ENCODE results near the gene TMEM151B. TPM values are rescaled to one million over a fixed set of nuclear protein-coding genes. Genes with fewer than 3 reads are reported as not detected.

Gene TMEM151B
- total and polyA plus RNA-seq, 9 of the 15 experiments (the other 6 are each of a cell fraction or from before 2014, with no cell fraction given), result not detected

- TF ChIP-seq, protein P1, sequence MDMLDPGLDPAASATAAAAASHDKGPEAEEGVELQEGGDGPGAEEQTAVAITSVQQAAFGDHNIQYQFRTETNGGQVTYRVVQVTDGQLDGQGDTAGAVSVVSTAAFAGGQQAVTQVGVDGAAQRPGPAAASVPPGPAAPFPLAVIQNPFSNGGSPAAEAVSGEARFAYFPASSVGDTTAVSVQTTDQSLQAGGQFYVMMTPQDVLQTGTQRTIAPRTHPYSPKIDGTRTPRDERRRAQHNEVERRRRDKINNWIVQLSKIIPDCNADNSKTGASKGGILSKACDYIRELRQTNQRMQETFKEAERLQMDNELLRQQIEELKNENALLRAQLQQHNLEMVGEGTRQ (CRISPR knock-in tag; IDR thresholded peaks at IDR 0.05), result no peak
- TF ChIP-seq KLF10 (CRISPR knock-in tag; IDR thresholded peaks at IDR 0.05) (no peak), TARDBP (IDR thresholded peaks at IDR 0.05) (no peak), NCOA6 (IDR thresholded peaks at IDR 0.05) (no peak), ZNF583 (CRISPR knock-in tag; IDR thresholded peaks at IDR 0.05) (no peak), CHD2 (IDR thresholded peaks at IDR 0.05; ENCODE audit: low read depth, low read length) (peak; percentile 20; the same call in 1 of the 2 replicates), NFE2L1 (tag; IDR thresholded peaks at IDR 0.05; ENCODE audit: borderline replicate concordance, low read depth) (no peak), MTA2 (IDR thresholded peaks at IDR 0.05; ENCODE audit: low read depth) (no peak), RERE (CRISPR knock-in tag; IDR thresholded peaks at IDR 0.05; ENCODE audit: borderline replicate concordance) (no peak), ZNF518B (CRISPR knock-in tag; IDR thresholded peaks at IDR 0.05) (no peak), OTX1 (CRISPR knock-in tag; IDR thresholded peaks at IDR 0.05) (no peak), EWSR1 (IDR thresholded peaks at IDR 0.05; ENCODE audit: borderline replicate concordance, low read depth, partially characterized antibody) (no peak), POLR3G (IDR thresholded peaks at IDR 0.05; ENCODE audit: extremely low read depth, insufficient read length, insufficient replicate concordance) (no peak)
- TF ChIP-seq, protein P2, sequence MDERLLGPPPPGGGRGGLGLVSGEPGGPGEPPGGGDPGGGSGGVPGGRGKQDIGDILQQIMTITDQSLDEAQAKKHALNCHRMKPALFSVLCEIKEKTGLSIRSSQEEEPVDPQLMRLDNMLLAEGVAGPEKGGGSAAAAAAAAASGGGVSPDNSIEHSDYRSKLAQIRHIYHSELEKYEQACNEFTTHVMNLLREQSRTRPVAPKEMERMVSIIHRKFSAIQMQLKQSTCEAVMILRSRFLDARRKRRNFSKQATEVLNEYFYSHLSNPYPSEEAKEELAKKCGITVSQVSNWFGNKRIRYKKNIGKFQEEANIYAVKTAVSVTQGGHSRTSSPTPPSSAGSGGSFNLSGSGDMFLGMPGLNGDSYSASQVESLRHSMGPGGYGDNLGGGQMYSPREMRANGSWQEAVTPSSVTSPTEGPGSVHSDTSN (CRISPR knock-in tag; IDR thresholded peaks at IDR 0.05; ENCODE audit: low read depth), result no peak
- TF ChIP-seq, protein P2 (tag; conservative IDR thresholded peaks at IDR 0.05; ENCODE audit: low read depth), result no peak
These were observed 14.1 kb upstream of the TMEM151B start (continued) for GRCh38 chr6:44255871-44256774.

Data from K562 (cell line).